HCT116 (cell line): ENCODE results near the gene ASPRV1. TPM values are rescaled to one million over a fixed set of nuclear protein-coding genes. Genes with fewer than 3 reads are reported as not detected.

ENCODE experiments used
- ATAC-seq: fragments of 200-7000 bp; cut with Tn5 transposase; 2 replicates; pipeline ENCODE4 v1.9.1; 2020; ENCODE audit warnings: mild to moderate bottlenecking, moderate library complexity
- BruUV-seq: library from RNA; stranded (reverse); fragments of 400-500 nt; replicated peaks from 2 replicates; lab custom pipeline; 2021; lab: Mats Ljungman, UMichigan
- CTCF ChIA-PET: fragments of 300-600 bp; sonication (Branson Sonifier 250); formaldehyde crosslinking; loops from one replicate; lab custom pipeline; 2021; ENCODE audit warnings: antibody characterized with exemption; lab: Charles Lee
- POLR2A ChIA-PET: fragments of 300-600, 350-600 bp; sonication (Branson Sonifier 250); formaldehyde crosslinking; loops from one replicate; lab custom pipeline; 2021; ENCODE audit warnings: antibody characterized with exemption; lab: Charles Lee
- RAD21 ChIA-PET, 2 experiments: fragments of 300-600 bp; sonication (Branson Sonifier 250); formaldehyde crosslinking; loops; one replicate each; lab custom pipeline; 2023; ENCODE audit warnings: low total read pairs in 2 of 2; ENCODE audit not compliant: uncharacterized antibody in 2 of 2, unreplicated experiment in 2 of 2, low non-redundant PET in 1 of 2; lab: Charles Lee
- DNase-seq: peaks from one replicate; pipeline ENCODE4 v3.0.0-alpha.2; 2010; ENCODE audit warnings: low read depth, low spot score
- H2AFZ ChIP-seq: fragments of 200-600 bp; shearing (Covaris generic), sonication (generic); 2 replicates; pipeline ENCODE4 v1.6.1; 2017; ENCODE audit warnings: low read depth, mixed run types, mixed read lengths, antibody characterized with exemption, low read length; ENCODE audit not compliant: poor library complexity, severe bottlenecking
- H3K27ac ChIP-seq: 2 replicates; pipeline ENCODE4 v1.5.1; 2012; ENCODE audit warnings: low read depth, low read length
- H3K27me3 ChIP-seq: fragments of 200-600 bp; sonication (generic); 2 replicates; pipeline ENCODE4 v1.6.1; 2016; ENCODE audit warnings: mixed run types, low read length, mixed read lengths; ENCODE audit not compliant: insufficient read depth
- H3K36me3 ChIP-seq, 2 experiments: fragments of 200-500 bp in 1 of 2; fragments of 200-600 bp in 1 of 2; sonication (Bioruptor generic) in 1 of 2; sonication (generic) in 1 of 2; 2 replicates each; pipeline versions ENCODE4 v1.5.1 to v1.6.1; 2014 to 2016; ENCODE audit warnings: low read length in 2 of 2, inconsistent platforms in 1 of 2, mixed read lengths in 1 of 2, mixed run types in 1 of 2; ENCODE audit not compliant: insufficient read depth in 2 of 2, control insufficient read depth in 1 of 2
- H3K4me1 ChIP-seq, 2 experiments: fragments of 200-600 bp in 1 of 2; sonication (generic) in 1 of 2; 2 replicates each; pipeline versions ENCODE4 v1.5.1 to v1.6.1; 2012 to 2017; ENCODE audit warnings: low read length in 2 of 2, inconsistent platforms in 1 of 2, mild to moderate bottlenecking in 1 of 2, mixed read lengths in 1 of 2, mixed run types in 1 of 2, moderate library complexity in 1 of 2; ENCODE audit not compliant: insufficient read depth in 2 of 2, control insufficient read depth in 1 of 2
- H3K4me2 ChIP-seq: fragments of 200-600 bp; sonication (generic); 2 replicates; pipeline ENCODE4 v1.6.1; 2017; ENCODE audit warnings: mixed run types, low read length, mixed read lengths
- H3K4me3 ChIP-seq, 2 experiments: fragments of 200-600 bp in 1 of 2; sonication (generic) in 1 of 2; replicated peaks in 1 of 2; 2 replicates each; pipeline ENCODE4 v1.5.1; 2011 to 2016; ENCODE audit warnings: low read length in 2 of 2, control low read depth in 1 of 2, low read depth in 1 of 2, mild to moderate bottlenecking in 1 of 2, mixed read lengths in 1 of 2, mixed run types in 1 of 2
- H3K79me2 ChIP-seq: fragments of 200-600 bp; sonication (generic); 2 replicates; pipeline ENCODE4 v1.6.1; 2017; ENCODE audit warnings: mild to moderate bottlenecking, mixed run types, low read length, moderate library complexity, mixed read lengths; ENCODE audit not compliant: insufficient read depth
- H3K9ac ChIP-seq: fragments of 200-600 bp; sonication (generic); 2 replicates; pipeline ENCODE4 v1.6.1; 2016; ENCODE audit warnings: low read length, mixed read lengths
- H3K9me2 ChIP-seq: fragments of 200-600 bp; sonication (generic), shearing (Covaris generic); 2 replicates; pipeline ENCODE4 v1.6.1; 2017; ENCODE audit warnings: mixed run types, mild to moderate bottlenecking, moderate library complexity; ENCODE audit not compliant: insufficient read depth
- H3K9me3 ChIP-seq, 2 experiments: fragments of 200-500 bp in 1 of 2; fragments of 200-600 bp in 1 of 2; sonication (Bioruptor generic) in 1 of 2; sonication (generic) in 1 of 2; 2 replicates each; pipeline ENCODE4 v1.6.1; 2014 to 2017; ENCODE audit warnings: low read length in 2 of 2, mixed read lengths in 2 of 2, inconsistent platforms in 1 of 2, low read depth in 1 of 2, mild to moderate bottlenecking in 1 of 2, mixed run types in 1 of 2, moderate library complexity in 1 of 2; ENCODE audit not compliant: control insufficient read depth in 1 of 2, insufficient read depth in 1 of 2
- H4K20me1 ChIP-seq: fragments of 200-600 bp; sonication (generic), shearing (Covaris generic); 2 replicates; pipeline ENCODE4 v1.6.1; 2017; ENCODE audit warnings: mixed run types, mild to moderate bottlenecking, moderate library complexity; ENCODE audit not compliant: insufficient read depth
- CEBPB ChIP-seq: IDR thresholded peaks from 2 replicates; pipeline ENCODE4 v1.6.1; 2012; ENCODE audit warnings: low read depth
- EGR1 ChIP-seq: IDR thresholded peaks from 2 replicates; pipeline ENCODE4 v1.6.1; 2012; ENCODE audit warnings: low read depth
- intact Hi-C: fragments of 100-400 bp; cut with micrococcal nuclease; formaldehyde crosslinking; loops from 2 replicates; pipeline ENCODE4 v1.10.0; 2022
- total RNA-seq: library from RNA; stranded (reverse); gene quantifications from one replicate; pipeline ENCODE4 v1.2.1, GENCODE V29; 2021; ENCODE audit not compliant: unreplicated experiment
- TF ChIP-seq, protein P1 (sequence below): IDR thresholded peaks from 2 replicates; pipeline ENCODE4 v1.6.1; 2012; ENCODE audit warnings: low read depth

Gene ASPRV1
- total RNA-seq, 1 experiment from 2014 or later, result 1.1 TPM

DNA sequence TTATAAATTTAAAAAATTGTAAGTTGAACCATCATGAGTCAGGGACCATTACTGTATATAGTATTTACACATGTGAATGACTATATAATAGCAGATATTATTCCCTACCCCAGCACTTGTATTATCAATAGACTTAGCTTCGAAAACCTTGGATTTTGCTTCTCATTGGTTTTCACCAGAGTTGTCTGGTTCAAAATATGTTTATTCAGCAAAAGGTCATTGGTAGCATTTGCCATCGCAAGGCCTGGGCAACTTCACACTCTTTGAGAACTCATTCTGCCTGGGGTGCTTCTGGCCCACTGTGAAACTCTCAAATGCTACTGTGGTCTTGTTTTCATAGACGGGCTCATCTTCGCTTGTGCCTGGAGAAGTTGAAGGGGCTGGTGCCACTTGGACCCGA lies 26.4 kb downstream of the ASPRV1 start (continued):
- TF ChIP-seq, protein P1, sequence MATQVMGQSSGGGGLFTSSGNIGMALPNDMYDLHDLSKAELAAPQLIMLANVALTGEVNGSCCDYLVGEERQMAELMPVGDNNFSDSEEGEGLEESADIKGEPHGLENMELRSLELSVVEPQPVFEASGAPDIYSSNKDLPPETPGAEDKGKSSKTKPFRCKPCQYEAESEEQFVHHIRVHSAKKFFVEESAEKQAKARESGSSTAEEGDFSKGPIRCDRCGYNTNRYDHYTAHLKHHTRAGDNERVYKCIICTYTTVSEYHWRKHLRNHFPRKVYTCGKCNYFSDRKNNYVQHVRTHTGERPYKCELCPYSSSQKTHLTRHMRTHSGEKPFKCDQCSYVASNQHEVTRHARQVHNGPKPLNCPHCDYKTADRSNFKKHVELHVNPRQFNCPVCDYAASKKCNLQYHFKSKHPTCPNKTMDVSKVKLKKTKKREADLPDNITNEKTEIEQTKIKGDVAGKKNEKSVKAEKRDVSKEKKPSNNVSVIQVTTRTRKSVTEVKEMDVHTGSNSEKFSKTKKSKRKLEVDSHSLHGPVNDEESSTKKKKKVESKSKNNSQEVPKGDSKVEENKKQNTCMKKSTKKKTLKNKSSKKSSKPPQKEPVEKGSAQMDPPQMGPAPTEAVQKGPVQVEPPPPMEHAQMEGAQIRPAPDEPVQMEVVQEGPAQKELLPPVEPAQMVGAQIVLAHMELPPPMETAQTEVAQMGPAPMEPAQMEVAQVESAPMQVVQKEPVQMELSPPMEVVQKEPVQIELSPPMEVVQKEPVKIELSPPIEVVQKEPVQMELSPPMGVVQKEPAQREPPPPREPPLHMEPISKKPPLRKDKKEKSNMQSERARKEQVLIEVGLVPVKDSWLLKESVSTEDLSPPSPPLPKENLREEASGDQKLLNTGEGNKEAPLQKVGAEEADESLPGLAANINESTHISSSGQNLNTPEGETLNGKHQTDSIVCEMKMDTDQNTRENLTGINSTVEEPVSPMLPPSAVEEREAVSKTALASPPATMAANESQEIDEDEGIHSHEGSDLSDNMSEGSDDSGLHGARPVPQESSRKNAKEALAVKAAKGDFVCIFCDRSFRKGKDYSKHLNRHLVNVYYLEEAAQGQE, result no peak
- TF ChIP-seq EGR1, result no peak

DNA sequence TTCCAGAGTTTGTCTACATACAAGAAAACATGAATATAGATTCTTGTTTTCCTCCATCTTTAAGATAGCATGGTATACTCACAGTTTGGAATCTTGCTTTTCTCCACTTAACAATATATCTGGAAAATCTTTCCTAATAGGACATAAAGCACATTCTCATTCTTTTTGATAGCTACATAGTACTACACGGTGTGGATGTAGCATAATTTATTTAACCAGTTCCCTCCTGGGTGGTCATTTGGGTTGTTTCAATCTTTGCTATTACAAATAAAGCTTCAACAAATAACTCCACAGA lies 26.9 kb downstream of the ASPRV1 start:
- no TSS peak for BruUV-seq
- CTCF ChIA-PET, result no interaction called here

More for the DNA sequence above, 26.9 kb downstream of the ASPRV1 start:
- no peak for DNase-seq
- POLR2A ChIA-PET, result interaction anchor here (0.9 to 1.2 kb wide), 2 partner anchors 12 to 20 kb away, joined by 3 to 4 read pairs; partner anchors contain the start of gene MXD1
- Histone ChIP-seq H4K20me1 (no peaks in the 10 kb centered on the region), H3K9ac (no peak overlapping the region), H3K4me2 (no peak overlapping the region)
- no peak for TF ChIP-seq CEBPB
- TF ChIP-seq, all 23 proteins: peak for 0
- H3K27me3 ChIP-seq, result no peaks in the 10 kb centered on the region
- H3K4me1 ChIP-seq, result peaks cover 0 to 9% of the 10 kb centered on the region in 2 experiments; a peak in 1 of 4 replicates
- no peak overlapping the region for H3K27ac ChIP-seq
- H3K36me3 ChIP-seq, result no peaks in the 10 kb centered on the region; a peak in 1 of 4 replicates
- no peak overlapping the region for H2AFZ ChIP-seq
- ATAC-seq, result no peak
- H3K9me3 ChIP-seq, result no peaks in the 10 kb centered on the region
- no peak overlapping the region for H3K4me3 ChIP-seq
- RAD21 ChIA-PET, result no interaction called here
- no peaks in the 10 kb centered on the region for H3K9me2 ChIP-seq
- no peaks in the 10 kb centered on the region for H3K79me2 ChIP-seq
- intact Hi-C loops, result no loop called here
